ENCODE results near the gene GMCL2.

GRCh38 chr5:178227138-178227659 lies 40.0 kb upstream of the GMCL2 start:
- TF ChIP-seq CTCF (IDR thresholded peaks at IDR 0.05) (no peak), JAZF1 (CRISPR knock-in tag; IDR thresholded peaks at IDR 0.05) (no peak), RELA (CRISPR knock-in tag; IDR thresholded peaks at IDR 0.05; ENCODE audit: borderline replicate concordance) (no peak), ZNF425 (CRISPR knock-in tag; conservative IDR thresholded peaks at IDR 0.05) (no peak), E2F1 (CRISPR knock-in tag; IDR thresholded peaks at IDR 0.05) (no peak), JUN (CRISPR knock-in tag; IDR thresholded peaks at IDR 0.05) (no peak), ZNF138 (CRISPR knock-in tag; conservative IDR thresholded peaks at IDR 0.05) (no peak), GABPB1 (CRISPR knock-in tag; IDR thresholded peaks at IDR 0.05) (no peak), ATF2 (CRISPR knock-in tag; IDR thresholded peaks at IDR 0.05; ENCODE audit: borderline replicate concordance, low read depth) (no peak), MYBL2 (CRISPR knock-in tag; IDR thresholded peaks at IDR 0.05) (no peak)

Measured in WTC11 (cell line).